Hematopoietic multipotent progenitor cell treated with erythropoietin and hydrocortisone succinate and interleukin-3 and kit ligand, for 4 days (in vitro differentiated cells): ENCODE results near the gene MYO18A.
A peak's percentile ranks its signal among the peaks of the same experiment; 100 is the strongest.
"Not testable (repeated sequence)": the region's sequence is repeated elsewhere in the genome, so short reads cannot be mapped to it uniquely, and the experiment has no call there.

Experiments
- DNase-seq: peaks from one replicate; pipeline ENCODE4 v3.0.0-alpha.2; 2015

Gene MYO18A, protein sequence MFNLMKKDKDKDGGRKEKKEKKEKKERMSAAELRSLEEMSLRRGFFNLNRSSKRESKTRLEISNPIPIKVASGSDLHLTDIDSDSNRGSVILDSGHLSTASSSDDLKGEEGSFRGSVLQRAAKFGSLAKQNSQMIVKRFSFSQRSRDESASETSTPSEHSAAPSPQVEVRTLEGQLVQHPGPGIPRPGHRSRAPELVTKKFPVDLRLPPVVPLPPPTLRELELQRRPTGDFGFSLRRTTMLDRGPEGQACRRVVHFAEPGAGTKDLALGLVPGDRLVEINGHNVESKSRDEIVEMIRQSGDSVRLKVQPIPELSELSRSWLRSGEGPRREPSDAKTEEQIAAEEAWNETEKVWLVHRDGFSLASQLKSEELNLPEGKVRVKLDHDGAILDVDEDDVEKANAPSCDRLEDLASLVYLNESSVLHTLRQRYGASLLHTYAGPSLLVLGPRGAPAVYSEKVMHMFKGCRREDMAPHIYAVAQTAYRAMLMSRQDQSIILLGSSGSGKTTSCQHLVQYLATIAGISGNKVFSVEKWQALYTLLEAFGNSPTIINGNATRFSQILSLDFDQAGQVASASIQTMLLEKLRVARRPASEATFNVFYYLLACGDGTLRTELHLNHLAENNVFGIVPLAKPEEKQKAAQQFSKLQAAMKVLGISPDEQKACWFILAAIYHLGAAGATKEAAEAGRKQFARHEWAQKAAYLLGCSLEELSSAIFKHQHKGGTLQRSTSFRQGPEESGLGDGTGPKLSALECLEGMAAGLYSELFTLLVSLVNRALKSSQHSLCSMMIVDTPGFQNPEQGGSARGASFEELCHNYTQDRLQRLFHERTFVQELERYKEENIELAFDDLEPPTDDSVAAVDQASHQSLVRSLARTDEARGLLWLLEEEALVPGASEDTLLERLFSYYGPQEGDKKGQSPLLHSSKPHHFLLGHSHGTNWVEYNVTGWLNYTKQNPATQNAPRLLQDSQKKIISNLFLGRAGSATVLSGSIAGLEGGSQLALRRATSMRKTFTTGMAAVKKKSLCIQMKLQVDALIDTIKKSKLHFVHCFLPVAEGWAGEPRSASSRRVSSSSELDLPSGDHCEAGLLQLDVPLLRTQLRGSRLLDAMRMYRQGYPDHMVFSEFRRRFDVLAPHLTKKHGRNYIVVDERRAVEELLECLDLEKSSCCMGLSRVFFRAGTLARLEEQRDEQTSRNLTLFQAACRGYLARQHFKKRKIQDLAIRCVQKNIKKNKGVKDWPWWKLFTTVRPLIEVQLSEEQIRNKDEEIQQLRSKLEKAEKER (N-terminal part only)

DNA sequence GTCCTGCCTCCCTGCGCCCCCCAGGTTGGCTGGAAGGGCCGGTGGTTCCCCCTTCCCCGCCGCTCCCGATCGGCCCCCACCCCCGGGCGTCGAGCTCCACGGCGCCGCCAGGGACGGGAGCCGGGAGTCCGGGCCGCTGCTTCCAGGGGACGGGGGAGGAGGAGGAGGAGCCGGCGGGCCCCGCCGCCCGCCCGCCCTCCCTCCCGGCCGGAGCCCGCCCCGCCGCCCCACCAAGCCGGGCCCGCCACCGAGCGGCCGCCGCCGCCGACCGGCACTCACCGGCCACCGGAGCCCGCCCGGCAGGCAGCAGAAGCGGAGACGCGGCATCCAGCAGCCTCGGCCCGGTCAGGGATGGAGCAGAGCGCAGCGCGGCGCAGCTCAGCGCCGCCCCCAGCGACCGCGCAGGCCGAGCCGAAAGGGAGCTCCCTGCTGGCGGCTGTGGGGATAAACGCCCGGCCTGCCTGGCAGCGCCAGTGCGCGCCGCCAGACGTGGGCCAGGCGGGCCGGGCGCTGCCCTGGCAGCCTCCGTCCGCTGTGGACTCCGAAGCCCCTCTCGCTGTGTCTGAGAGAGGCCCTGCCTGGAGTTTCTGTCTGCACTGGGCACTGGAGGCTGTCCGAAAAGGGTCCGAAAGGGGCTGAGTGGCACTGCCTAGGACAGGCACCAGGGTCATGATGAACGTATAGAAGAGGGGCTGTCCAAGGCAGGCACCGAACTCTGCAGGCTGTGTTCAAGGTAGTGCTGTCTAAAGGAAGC lies at the start of gene MYO18A:
Gene MYO18A (minus strand): TSS at position 365 of the 754 bp plus-strand sequence. CDS start 13,458 bp downstream, outside the sequence.
- peak; percentile 90 for DNase-seq

DNA sequence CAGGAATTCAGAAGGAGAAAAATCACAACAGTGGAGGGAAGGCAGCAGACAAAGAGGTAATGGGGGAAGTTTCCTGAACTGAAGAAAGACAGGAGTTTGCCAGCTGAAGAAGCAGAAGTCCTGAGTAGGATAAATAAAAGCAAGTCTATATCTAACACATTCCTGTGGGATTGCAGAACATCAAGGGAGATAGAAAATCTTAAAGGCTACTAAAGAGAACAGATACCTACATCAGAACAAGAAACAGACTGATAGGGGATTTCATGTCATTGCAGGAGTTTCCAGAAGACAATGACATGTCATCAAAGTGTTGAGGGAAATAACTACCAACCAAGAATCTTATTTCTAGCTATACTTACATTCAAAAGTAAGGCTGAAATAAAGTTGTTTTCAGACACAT lies 45.2 kb upstream of the MYO18A start:
- no peak for DNase-seq

DNA sequence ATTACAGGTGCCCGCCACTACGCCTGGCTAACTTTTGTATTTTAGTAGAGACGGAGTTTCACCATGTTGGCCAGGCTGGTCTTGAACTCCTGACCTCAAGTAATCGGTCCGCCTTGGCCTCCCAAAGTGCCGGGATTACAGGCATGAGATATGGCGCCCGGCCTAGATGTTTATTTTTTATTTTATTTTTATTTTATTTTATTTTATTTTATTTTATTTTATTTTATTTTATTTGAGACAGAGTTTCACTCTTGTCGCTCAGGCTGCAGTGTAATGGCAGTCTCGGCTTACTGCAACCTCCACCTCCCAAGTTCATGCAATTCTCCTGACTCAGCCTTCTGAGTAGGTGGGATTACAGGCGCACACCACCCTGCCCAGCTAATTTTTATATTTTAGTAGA lies 41.1 kb upstream of the MYO18A start:
- not testable (repeated sequence) for DNase-seq

DNA sequence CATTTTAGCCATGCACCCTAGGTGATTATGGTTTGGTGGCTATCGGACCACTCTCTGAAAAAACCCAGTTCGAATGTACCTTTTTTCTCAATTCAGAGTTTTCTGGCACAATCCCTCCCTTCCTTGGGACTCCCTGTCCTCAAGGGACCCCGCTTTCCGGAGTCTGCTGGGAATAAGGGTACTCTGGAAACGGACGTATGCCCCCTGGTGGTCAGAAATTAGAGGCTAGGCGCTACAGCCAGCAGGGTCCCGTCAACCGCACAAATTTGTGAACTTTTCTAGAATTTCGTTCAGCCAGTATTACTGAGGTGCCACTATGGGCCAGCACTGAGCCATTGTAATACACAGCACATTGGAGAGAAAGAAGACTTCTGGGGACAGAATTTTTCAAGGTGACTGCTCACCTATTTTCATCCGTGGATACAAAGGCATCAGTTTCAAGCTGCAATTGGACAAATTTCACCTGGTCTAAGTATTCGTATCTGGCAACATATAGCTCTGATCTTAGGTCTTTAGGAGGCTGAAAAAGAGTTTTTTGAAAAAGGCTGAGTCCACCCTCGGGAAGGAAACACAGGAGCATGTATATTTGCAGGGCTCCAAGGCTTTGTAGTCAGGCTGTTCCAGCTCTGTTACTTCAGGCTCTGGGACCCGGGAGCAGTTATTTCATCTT lies 39.3 kb upstream of the MYO18A start:
- peak; percentile 91 for DNase-seq

DNA sequence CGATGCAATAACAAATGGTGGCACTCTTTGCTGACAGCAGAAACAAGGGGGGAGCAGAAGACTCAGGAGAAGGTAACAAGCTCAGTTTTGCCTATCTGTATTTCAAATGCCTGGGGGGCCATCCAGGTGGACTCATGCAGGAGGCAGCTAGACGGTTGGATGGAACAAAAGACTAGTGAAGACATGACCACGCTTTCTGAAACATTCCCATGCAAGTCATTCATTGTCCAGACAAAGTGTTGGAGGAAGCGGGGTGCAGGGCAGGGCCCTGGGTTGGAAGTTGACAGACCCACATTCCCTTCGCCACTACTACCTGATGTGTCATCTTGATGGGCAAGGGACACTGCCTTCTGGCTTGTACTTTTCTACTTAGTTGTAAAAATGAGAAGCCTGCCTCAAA lies 36.7 kb upstream of the MYO18A start:
- DNase-seq, result no peak

DNA sequence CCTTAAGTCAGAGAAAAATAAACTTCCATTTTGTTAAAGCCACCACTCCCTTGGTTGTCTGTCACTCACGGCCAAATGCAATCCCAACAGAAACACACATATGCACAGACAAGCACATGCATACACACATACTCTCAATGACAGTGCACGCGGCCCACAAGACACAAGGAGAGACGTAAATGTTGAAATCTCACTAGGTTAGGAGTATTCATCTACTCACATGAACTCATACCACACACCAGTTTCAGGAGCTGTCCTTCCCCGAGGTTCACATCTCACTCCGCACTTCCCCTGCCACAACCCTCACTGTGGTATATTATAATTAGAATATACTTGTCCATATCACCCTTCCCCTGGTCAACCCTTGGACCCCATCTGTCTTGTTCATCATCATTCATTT lies 36.0 kb upstream of the MYO18A start:
- no peak for DNase-seq

DNA sequence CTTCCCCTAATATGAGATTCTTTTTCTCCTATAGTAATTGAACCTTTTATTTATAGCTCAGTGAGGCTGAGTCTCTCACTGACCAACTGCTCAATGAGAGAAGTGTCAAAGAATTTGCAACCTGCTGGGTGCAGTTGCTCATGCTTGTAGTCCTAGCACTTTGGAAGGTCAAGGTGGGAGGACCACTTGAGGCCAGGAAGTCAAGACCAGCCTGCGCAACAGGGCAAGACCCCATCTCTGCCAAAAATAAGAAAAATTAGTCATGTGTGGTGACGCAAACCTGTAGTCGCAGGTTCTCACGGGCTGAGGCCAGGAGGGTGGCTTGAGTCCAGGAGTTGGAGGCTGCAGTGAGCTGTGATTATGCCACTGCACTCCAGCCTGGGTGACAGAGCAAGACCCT lies 35.5 kb upstream of the MYO18A start:
- DNase-seq, result no peak

DNA sequence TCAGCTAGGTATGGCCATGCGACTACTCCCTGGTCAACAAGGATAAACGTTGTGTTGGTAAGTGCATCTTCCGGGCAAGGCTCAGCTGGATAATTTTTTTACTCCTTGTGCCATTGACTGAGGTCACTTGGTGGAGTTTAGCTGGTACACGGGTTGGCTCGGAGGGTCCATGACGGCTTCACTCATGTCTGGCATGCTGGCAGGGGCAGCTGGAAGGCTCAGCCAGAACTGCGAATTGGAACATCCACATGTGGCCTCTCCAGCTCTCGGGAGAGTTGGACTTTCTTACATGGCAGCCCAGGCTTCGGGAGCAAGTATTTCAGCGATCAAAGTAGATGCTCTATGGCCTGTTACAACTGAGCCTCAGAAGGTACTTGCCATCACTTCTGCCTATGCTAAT lies 35.0 kb upstream of the MYO18A start:
- no peak for DNase-seq

DNA sequence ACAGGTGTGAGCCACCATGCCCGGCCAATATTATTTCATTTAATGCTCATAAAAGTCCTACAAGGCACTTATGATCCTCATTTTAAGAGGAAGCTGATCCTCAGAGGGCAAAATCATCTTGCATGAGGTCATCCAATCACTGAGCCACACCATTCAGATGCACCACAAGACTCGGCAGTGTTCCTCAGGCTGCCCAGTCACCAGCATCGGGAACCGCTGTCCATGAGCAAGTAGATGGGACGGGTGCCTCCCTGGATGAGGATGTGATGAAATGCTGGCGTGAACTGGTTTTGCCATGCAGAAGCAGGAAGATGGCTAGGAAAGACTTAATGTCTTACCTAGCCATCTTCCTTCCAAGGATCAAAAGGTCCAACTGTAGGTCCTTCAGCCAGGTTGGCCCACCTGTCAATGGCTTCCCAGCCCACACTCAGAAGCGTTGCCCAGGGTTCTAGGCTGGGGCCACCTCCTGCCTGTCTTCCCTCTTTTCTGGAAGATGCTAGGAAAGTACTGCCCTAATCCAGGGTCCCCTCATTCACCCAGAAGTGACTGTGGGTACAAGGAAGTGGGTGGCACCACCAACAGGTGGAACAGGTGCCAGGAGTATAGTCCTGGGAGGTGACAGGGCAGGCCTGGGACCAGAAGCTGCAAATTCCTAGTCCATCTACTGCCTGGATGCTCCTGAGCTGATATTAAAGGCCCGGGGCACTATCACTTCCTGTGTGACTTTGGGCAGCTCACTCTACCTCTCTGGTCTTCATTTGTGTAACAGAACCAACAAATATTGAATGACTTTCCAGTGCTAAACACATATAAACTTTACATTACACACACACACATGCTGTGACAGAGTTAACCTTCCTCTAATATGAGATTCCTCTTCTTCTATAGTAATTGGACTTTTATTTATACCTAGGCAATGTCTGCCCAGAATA lies 34.3 kb upstream of the MYO18A start:
- DNase-seq, result no peak

DNA sequence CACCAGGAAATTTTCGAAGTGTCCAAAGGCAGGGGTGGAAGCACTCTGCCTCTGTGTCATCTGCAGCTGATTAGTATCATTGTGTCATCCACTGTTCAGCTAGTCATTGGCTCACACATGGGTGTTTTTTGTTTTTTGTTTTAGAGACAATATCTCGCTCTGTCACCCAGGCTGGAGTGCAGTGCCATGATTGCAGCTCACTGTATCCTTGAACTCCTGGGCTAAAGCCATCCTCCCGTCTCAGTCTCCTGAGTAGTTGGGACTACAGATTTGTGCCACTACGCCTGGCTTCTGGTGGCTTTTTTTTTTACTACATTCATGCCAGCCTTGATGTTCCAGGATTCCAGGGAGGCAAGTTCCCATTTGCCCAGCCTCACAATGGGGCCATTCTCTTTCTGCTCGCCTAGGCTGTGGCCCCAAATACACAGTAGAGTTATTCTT lies 32.5 kb upstream of the MYO18A start:
- no peak for DNase-seq

DNA sequence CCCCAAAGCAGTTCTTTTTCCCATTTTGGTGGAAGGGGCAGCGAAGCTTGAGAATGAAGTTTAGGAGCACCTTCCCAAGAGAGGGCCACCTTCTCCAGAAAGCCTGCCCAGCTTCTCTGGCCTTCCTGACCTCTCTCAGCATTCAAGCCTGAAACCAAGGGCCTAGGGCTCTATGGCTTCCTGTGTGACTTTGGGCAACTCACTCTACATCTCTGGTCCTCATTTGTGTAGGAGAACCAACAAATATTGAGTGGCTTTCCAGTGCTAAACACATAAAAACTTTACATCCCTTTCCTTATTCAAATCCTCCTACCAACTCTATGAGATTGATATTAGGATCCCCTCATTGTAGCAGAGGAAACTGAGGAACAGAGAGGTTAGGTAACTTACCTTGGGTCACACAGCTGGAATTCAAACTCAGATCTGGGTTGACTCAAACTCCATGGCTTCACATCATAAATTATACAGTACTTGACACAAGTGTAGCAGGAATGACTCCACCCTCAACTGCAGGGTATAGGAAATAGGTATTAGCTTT lies 32.0 kb upstream of the MYO18A start:
- no peak for DNase-seq

DNA sequence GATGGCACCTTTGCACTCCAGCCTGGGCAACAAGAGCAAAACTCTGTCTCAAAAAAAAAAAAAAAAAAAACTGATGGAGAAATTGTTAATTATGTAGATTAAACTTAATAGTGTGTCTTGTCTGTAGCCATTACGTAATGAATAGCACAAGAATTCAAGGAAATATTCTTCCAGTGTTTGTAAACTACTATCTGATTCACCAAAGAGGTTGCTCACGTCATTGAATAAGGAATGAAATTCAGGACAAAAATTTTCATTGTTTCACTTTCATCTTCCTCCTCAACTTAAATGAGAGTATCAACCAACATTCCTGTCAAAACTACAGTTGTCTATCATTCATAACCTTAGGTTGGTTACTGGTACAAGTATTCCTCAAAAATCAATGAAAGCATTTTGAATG lies 30.7 kb upstream of the MYO18A start:
- no peak for DNase-seq

DNA sequence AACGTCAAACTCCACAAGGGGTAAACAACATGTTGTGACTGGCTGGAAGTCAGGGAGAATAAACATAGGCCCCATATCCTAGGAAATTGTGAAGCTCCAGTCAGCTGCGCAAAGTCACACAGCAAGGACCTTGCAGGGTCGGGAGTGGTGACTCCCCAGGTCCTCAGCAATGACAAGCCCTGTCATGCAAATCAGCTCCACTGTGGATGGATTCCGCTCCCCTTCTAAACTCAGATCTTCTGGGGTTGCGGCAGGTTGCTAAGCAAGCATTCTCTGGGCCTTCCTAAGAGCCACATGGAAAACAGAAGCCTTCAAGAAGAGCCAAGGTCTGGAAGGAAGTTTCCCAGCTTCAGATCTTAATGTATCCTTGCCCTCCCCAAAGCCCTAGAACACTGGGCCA lies 28.9 kb upstream of the MYO18A start:
- no peak for DNase-seq

DNA sequence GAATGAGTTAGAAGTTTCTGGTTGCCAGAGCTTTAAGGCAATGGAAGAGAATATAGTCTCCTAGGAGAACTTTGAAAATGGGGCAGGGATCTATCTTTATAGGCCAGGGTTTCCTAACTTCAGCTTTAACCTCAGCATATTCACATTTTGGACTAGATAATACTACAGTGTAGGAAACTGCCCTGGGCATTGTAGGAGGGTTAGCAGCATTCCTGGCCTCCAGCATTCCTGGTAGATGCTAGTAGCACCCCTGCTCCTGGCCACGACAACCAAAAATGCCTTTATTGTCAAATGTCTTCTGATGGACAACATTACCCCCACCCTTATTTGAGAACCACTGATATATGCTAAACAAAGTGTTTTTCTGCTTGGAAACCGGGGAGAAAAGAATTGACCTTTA lies 27.8 kb upstream of the MYO18A start:
- DNase-seq, result no peak

DNA sequence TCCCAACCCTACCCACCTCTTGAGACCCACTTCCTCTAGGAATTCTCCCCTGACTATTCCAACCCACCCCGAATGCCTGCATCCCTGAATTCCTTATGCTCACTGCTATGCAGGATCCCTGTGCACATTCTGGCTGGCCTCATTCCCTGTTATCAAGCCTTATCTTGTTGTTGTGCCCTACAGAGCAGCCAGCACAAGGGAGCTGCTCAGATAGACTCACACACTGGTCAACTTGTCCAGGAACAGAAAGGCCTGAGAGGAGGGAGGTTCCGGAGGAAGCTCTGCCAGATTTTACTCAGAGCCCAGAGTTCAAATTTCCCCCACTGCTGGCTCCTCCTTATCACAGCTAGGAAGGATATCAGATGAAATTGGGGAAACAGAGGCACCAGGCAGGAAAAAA lies 24.8 kb upstream of the MYO18A start:
- DNase-seq, result no peak

DNA sequence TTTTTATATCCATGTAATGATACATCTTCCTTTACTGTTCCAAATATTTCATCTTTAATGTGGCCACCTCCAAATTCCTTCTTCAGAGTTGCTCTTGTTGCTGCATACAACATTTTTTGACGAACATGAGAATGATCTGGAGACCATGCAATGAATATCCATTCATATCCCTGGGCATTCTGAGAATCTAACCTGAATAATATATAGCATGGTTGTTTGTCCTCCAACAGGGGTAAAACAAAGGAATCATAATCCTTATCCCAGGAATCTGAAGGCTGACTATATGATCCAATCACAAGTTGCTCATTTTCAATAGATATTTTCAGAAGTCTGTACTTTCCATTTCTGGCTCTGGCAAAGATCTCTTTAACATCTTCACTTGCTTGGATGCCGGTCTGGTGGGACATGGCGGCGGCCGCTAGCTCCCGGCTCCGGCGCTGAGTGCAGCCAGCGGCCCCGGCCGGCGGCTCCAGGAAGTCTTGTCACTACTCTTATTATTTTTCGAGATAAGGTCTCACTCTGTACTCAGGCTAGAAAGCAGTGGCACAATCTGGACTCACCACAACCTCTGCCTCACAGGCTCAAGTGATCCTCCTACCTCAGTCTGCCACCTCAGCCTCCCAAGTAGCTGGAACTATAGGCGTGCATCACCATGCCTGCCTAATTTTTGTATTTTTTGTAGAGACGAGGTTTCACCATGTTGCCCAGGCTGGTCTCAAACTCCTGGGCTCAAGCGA lies 24.0 kb upstream of the MYO18A start:
- DNase-seq, result peak; percentile 39

DNA sequence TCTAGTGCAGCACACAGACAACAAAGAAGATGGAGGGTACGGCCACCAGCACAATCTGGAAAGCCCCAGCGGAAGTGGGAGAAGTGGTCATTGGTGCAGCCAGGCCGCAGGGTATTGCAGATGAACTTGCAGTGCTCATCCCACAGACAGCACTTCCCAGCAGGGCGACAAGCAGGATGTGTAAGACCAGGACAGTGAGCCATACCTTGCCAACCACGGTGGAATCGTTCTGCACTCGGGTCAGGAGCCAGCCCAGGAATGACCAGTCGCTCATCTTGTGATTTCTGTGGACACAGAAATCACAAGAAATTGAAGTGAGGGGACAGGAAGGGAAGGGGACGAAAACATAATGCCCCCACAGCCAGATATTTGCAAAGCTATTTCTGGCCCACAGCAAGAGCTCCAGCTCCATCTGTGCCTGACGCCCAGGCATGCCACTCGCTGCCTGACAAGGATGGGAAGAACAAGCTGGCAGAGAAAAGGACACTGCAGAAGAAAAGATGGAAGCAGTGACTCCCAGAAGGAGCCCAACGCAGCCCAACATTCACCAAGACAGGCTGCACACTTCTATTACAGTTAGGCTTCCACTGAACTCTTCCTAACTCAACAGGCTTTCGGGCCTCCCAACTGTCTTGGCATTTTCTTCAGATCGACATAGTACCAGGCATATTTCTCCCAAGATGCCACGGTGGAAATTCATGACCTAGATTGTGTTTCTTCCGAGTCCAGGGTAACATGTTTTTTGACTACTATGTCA lies 17.5 kb upstream of the MYO18A start:
- no peak for DNase-seq

DNA sequence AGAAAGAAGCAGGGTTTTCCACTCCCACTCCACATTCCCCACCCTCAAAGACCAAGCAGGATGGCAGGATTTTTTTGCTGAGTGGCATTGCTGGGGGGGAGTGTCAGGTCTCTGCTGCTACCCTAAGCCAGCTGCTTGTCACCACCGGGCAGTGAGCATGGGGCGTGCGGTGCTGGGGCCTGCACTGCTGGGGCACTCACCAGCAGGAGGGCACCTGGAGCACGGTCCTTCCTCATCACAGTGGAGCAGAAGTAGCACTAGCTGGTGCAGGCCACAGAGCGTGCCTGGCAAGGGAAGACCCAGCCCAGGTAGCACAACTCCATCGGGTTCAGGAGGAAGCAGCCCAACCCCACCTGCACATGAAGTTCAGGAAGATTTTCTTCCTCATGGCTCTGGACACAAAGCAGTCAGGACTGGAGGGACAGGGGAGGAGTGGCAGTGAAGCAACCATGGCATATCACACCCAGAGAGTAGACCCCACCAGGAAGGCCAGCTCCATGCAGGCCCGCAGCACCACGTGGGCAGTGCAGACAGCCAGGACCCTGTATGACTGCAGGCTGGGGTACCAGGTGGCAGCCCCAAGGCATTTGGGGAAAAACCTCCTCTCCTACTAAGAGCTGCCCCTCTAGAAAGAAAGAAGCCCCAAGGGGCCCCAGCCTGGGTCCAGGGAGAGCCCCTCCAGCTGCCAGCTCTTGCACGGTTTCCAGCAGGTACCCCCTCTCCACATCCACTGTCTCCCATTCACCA lies 16.7 kb upstream of the MYO18A start:
- no peak for DNase-seq
